Hepatocyte (in vitro differentiated cells): ENCODE measurements around the gene KANK2. TPM values are rescaled to one million over a fixed set of nuclear protein-coding genes. Genes with fewer than 3 reads are reported as not detected.

Source experiments
- DNase-seq: peaks from one replicate; pipeline ENCODE4 v3.0.0-alpha.2; 2016; ENCODE audit warnings: low spot score
- H2AFZ ChIP-seq: fragments of 200-600 bp; sonication (generic); 2 replicates; pipeline ENCODE4 v1.6.0; 2016; ENCODE audit warnings: antibody characterized with exemption, mild to moderate bottlenecking
- H3K27ac ChIP-seq: fragments of 200-600 bp; sonication (generic); 2 replicates; pipeline ENCODE4 v1.5.1; 2016; ENCODE audit warnings: mild to moderate bottlenecking
- H3K27me3 ChIP-seq: fragments of 200-600 bp; sonication (generic); 2 replicates; pipeline ENCODE4 v1.6.1; 2016
- H3K36me3 ChIP-seq: fragments of 200-600 bp; sonication (generic); replicated peaks from 2 replicates; pipeline ENCODE4 v1.5.1; 2016; ENCODE audit warnings: low read depth; ENCODE audit not compliant: insufficient read depth
- H3K4me1 ChIP-seq: fragments of 200-600 bp; sonication (generic); 2 replicates; pipeline ENCODE4 v1.5.1; 2016; ENCODE audit warnings: mild to moderate bottlenecking, moderate library complexity; ENCODE audit not compliant: insufficient read depth
- H3K4me2 ChIP-seq: fragments of 200-600 bp; sonication (generic); 2 replicates; pipeline ENCODE4 v1.6.0; 2016
- H3K4me3 ChIP-seq: fragments of 200-600 bp; sonication (generic); 2 replicates; pipeline ENCODE4 v1.5.1; 2016; ENCODE audit warnings: mild to moderate bottlenecking
- H3K79me2 ChIP-seq: fragments of 200-600 bp; sonication (generic); 2 replicates; pipeline ENCODE4 v1.6.0; 2017; ENCODE audit warnings: mild to moderate bottlenecking
- H3K9me2 ChIP-seq: fragments of 200-600 bp; sonication (generic); replicated peaks from 2 replicates; pipeline ENCODE4 v1.6.0; 2017; ENCODE audit warnings: mild to moderate bottlenecking; ENCODE audit not compliant: insufficient read depth
- H3K9me3 ChIP-seq: fragments of 200-600 bp; sonication (generic); 2 replicates; pipeline ENCODE4 v1.5.1; 2016; ENCODE audit warnings: low read depth, mild to moderate bottlenecking
- H4K20me1 ChIP-seq: fragments of 200-600 bp; sonication (generic); 2 replicates; pipeline ENCODE4 v1.6.0; 2016; ENCODE audit warnings: mild to moderate bottlenecking; ENCODE audit not compliant: insufficient read depth, poor library complexity, severe bottlenecking
- EZH2 ChIP-seq: fragments of 200-600 bp; sonication (generic); IDR thresholded peaks from 2 replicates; pipeline ENCODE4 v1.6.1; 2016; ENCODE audit warnings: antibody characterized with exemption, mild to moderate bottlenecking, borderline replicate concordance
- EZH2phosphoT487 ChIP-seq: fragments of 200-600 bp; sonication (generic); IDR thresholded peaks from one replicate; pipeline ENCODE4 v1.6.1; 2018; ENCODE audit warnings: antibody characterized with exemption, mild to moderate bottlenecking, low read depth, moderate library complexity; ENCODE audit not compliant: unreplicated experiment, severe bottlenecking
- WGBS: methylation state at CpG from one replicate; pipeline ENCODE4 v1.1.6; 2016; ENCODE audit warnings: low lambda C conversion rate; ENCODE audit errors: missing lambda C conversion rate; 5-methylcytosine and 5-hydroxymethylcytosine counted together
- polyA plus RNA-seq: library from polyadenylated mRNA; unstranded; fragments of >200 nt; fragmentation: Nextera tagmentation; extraction: Ambion mirVana; gene quantifications from 2 replicates; pipeline ENCODE4 v1.2.1, GENCODE V29; 2016
- total RNA-seq: library from RNA; depleted of rRNA; stranded (reverse); fragments of >200 nt; gene quantifications from 2 replicates; pipeline ENCODE4 v1.2.3, GENCODE V29; 2014
- TF ChIP-seq, protein P1 (sequence below): fragments of 200-600 bp; sonication (generic); IDR thresholded peaks from 2 replicates; pipeline ENCODE4 v1.5.1; 2016; ENCODE audit warnings: antibody characterized with exemption, mild to moderate bottlenecking; ENCODE audit not compliant: poor library complexity

KANK2 gene
- total and polyA plus RNA-seq, 2 experiments from 2014 or later = 39.6 to 60.3 TPM

DNA sequence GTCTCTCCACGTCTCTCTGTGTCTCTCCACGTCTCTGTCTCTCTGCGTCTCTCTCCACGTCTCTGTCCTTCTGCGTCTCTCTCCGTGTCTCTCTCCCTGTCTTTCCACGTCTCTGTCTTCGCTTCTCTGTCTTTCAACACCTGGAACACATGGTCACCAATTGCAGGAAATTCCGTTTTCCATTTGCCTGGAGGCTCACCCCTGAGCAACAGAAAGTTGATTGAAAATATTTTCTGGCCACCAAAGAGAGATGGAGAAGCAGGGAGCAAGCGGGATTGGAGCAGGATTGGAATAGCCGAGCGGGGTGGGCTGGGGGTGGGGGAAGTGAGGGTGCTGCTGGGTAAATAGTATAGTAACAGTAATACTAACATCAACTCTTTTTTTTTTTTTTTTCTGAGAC lies 1.7 kb downstream of the KANK2 start:
- Histone ChIP-seq H3K36me3 (no peaks in the 10 kb centered on the region), H3K9me3 (no peaks in the 10 kb centered on the region), H3K4me2 (peak overlapping the region; percentile 98), H3K9me2 (no peaks in the 10 kb centered on the region), H3K27ac (peak overlapping the region; percentile 93), H2AFZ (no peak overlapping the region), H3K79me2 (peaks cover 55% of the 10 kb centered on the region), H3K4me1 (peaks cover 25% of the 10 kb centered on the region), H3K4me3 (no peak overlapping the region), H4K20me1 (no peaks in the 10 kb centered on the region), H3K27me3 (no peaks in the 10 kb centered on the region)
- DNase-seq = no peak
- WGBS = 79% methylated on average over 12 of the region's 12 CpGs
- TF ChIP-seq EZH2 (no peak), EZH2phosphoT487 (no peak)
- TF ChIP-seq, protein P1, sequence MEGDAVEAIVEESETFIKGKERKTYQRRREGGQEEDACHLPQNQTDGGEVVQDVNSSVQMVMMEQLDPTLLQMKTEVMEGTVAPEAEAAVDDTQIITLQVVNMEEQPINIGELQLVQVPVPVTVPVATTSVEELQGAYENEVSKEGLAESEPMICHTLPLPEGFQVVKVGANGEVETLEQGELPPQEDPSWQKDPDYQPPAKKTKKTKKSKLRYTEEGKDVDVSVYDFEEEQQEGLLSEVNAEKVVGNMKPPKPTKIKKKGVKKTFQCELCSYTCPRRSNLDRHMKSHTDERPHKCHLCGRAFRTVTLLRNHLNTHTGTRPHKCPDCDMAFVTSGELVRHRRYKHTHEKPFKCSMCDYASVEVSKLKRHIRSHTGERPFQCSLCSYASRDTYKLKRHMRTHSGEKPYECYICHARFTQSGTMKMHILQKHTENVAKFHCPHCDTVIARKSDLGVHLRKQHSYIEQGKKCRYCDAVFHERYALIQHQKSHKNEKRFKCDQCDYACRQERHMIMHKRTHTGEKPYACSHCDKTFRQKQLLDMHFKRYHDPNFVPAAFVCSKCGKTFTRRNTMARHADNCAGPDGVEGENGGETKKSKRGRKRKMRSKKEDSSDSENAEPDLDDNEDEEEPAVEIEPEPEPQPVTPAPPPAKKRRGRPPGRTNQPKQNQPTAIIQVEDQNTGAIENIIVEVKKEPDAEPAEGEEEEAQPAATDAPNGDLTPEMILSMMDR = no peak

DNA sequence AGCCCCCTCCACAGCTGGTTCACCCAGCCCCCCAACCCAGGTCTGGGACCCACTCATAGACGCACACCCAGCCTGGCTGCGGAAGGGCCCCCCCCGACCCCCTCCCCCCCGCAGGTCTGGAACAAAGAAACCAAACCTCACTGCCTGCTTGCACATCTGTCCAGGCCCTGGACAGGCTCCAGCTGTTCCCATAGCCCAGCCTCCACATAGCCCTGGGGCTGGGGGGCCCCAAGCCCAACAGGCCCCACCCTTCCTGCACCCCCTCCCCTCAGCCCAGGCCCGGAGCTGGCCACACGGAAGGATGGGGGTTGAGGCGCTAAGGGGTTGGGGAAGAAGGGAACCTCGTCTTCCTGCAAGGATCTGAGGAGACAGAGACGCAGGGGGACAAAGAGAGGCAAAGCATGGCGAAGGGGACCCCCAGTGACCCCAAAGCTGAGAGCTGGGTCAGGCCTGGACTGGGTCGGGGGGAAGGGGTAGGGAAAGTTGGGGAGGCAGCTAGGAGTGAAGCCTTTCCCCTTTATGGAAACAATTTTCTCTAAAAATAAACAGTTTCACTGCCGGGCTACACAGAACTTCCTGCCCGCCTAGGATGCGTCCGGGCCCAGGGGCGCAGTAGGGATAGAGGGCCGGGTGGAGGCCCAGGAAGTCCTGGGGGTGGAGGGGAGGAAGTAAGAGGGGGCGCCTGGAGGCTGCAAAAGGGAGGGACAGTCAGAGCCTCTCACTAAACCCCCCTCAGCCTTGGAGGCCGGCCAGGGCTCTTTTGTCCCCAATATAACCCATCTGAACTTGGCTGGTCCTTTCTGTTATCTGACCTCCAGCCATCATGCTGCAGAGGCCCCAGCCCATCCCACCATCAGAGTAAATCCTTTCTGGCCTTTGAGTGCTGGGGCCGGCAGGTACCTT lies 2.4 kb downstream of the KANK2 start:
- Histone ChIP-seq H3K79me2 (peaks cover 61% of the 10 kb centered on the region), H3K36me3 (no peaks in the 10 kb centered on the region), H4K20me1 (no peaks in the 10 kb centered on the region), H3K27ac (peak overlapping the region; percentile 93), H3K4me3 (no peak overlapping the region), H3K27me3 (no peaks in the 10 kb centered on the region), H3K4me2 (peak overlapping the region; percentile 98), H2AFZ (no peak overlapping the region), H3K9me3 (no peaks in the 10 kb centered on the region), H3K4me1 (peaks cover 30% of the 10 kb centered on the region), H3K9me2 (no peaks in the 10 kb centered on the region)
- peak; percentile 68 for DNase-seq
- TF ChIP-seq EZH2 = no peak
- TF ChIP-seq, protein P1 = no peak
- no peak for TF ChIP-seq EZH2phosphoT487
- 44% methylated on average over 14 of the region's 20 CpGs for WGBS

DNA sequence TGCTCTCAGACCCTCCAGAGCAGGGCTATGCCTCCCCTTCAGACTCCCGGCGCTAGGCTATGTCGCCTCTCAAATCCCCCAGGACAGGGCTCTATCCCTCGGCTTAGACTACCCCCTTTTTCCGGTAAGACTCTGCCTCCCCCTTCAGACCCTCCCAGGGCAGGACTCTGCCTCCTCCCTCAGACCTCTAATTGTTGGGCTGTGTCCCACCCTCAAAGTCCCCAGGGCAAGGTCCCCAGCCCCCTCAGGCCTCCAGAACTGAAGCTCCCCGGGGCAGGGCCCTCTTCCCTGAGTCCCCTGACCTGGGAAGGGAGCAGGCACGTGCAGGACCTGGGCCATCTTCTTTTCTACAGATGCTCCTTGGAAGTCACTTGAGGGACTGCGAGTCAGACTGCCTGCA lies 3.2 kb downstream of the KANK2 start:
- no peak overlapping the region for H3K4me3 ChIP-seq
- peak overlapping the region; percentile 98 for H3K4me2 ChIP-seq

More for the DNA sequence above, 3.2 kb downstream of the KANK2 start:
- H3K9me3 ChIP-seq = no peaks in the 10 kb centered on the region
- H3K36me3 ChIP-seq = no peaks in the 10 kb centered on the region
- no peaks in the 10 kb centered on the region for H4K20me1 ChIP-seq
- H3K9me2 ChIP-seq = no peaks in the 10 kb centered on the region
- peak overlapping the region; percentile 93 for H3K27ac ChIP-seq
- peaks cover 61% of the 10 kb centered on the region for H3K79me2 ChIP-seq
- H3K4me1 ChIP-seq = peaks cover 33% of the 10 kb centered on the region
- H3K27me3 ChIP-seq = no peaks in the 10 kb centered on the region
- 60% methylated on average over 8 of the region's 8 CpGs for WGBS
- no peak for DNase-seq
- TF ChIP-seq, protein P1 = no peak
- TF ChIP-seq EZH2phosphoT487 (no peak), EZH2 (no peak)
- H2AFZ ChIP-seq = no peak overlapping the region
